ENCODE data around the gene KLF15.

Gene KLF15

GRCh38 chr3:126351086-126351770 is 6.0 kb downstream of the KLF15 start:
- Histone ChIP-seq H3K36me3 (ENCODE audit: control insufficient read depth, insufficient read depth, low read length) (peaks cover 21% of the 10 kb centered on the region), H3K4me1 (ENCODE audit: control insufficient read depth, insufficient read depth, low read length) (peaks cover 8% of the 10 kb centered on the region), H3K27ac (ENCODE audit: low read depth, low read length) (no peak overlapping the region), H3K9me3 (ENCODE audit: control insufficient read depth, insufficient read depth, low read length) (no peaks in the 10 kb centered on the region), H3K4me3 (ENCODE audit: low read depth, low read length) (no peak overlapping the region), H3K9ac (ENCODE audit: low read depth, low read length) (no peak overlapping the region), H3K27me3 (ENCODE audit: control insufficient read depth, insufficient read depth, low read length) (no peaks in the 10 kb centered on the region)

GRCh38 chr3:126350502-126351085 is 6.6 kb downstream of the KLF15 start:
- Histone ChIP-seq H3K4me3 (ENCODE audit: low read depth, low read length) (no peak overlapping the region), H3K27ac (ENCODE audit: low read depth, low read length) (no peak overlapping the region), H3K4me1 (ENCODE audit: control insufficient read depth, insufficient read depth, low read length) (peaks cover 7% of the 10 kb centered on the region), H3K27me3 (ENCODE audit: control insufficient read depth, insufficient read depth, low read length) (no peaks in the 10 kb centered on the region), H3K9me3 (ENCODE audit: control insufficient read depth, insufficient read depth, low read length) (no peaks in the 10 kb centered on the region), H3K9ac (ENCODE audit: low read depth, low read length) (no peak overlapping the region), H3K36me3 (ENCODE audit: control insufficient read depth, insufficient read depth, low read length) (peaks cover 21% of the 10 kb centered on the region)

- Histone ChIP-seq H3K27me3 (ENCODE audit: control insufficient read depth, insufficient read depth, low read length) (no peaks in the 10 kb centered on the region), H3K9ac (ENCODE audit: low read depth, low read length) (no peak overlapping the region), H3K36me3 (ENCODE audit: control insufficient read depth, insufficient read depth, low read length) (peaks cover 21% of the 10 kb centered on the region), H3K9me3 (ENCODE audit: control insufficient read depth, insufficient read depth, low read length) (no peaks in the 10 kb centered on the region), H3K4me1 (ENCODE audit: control insufficient read depth, insufficient read depth, low read length) (no peaks in the 10 kb centered on the region; the same call in 1 of the 2 replicates), H3K4me3 (ENCODE audit: low read depth, low read length) (no peak overlapping the region), H3K27ac (ENCODE audit: low read depth, low read length) (no peak overlapping the region)
Observed at GRCh38 chr3:126349611-126350501, 7.4 kb downstream of the KLF15 start.

DNA sequence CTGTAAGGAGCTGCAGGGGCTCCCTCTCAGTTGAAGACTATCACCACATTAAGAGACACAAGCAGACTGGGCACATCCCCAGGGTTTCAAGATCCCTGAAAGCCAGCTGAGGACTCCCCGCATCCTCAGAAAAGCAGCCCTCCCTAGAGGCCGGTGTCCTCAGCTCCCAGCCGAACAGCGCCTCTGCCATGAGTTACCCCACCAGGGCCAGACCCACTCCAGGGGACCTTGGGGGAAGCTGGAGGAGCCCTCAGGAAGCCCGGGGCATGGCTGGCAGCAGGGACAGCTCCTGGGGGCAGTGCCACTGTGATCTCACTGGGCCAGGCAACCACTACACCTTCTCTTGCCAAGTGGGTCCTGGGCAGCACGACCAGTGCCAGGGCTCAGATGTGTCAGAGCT is 8.1 kb downstream of the KLF15 start:
- Histone ChIP-seq H3K9me3 (ENCODE audit: control insufficient read depth, insufficient read depth, low read length) (no peaks in the 10 kb centered on the region), H3K36me3 (ENCODE audit: control insufficient read depth, insufficient read depth, low read length) (peaks cover 21% of the 10 kb centered on the region), H3K27me3 (ENCODE audit: control insufficient read depth, insufficient read depth, low read length) (no peaks in the 10 kb centered on the region), H3K27ac (ENCODE audit: low read depth, low read length) (no peak overlapping the region), H3K4me1 (ENCODE audit: control insufficient read depth, insufficient read depth, low read length) (no peaks in the 10 kb centered on the region), H3K9ac (ENCODE audit: low read depth, low read length) (no peak overlapping the region), H3K4me3 (ENCODE audit: low read depth, low read length) (no peak overlapping the region)

GRCh38 chr3:126348308-126348920 is 8.8 kb downstream of the KLF15 start:
- Histone ChIP-seq H3K36me3 (ENCODE audit: control insufficient read depth, insufficient read depth, low read length) (peaks cover 21% of the 10 kb centered on the region), H3K27ac (ENCODE audit: low read depth, low read length) (no peak overlapping the region), H3K4me3 (ENCODE audit: low read depth, low read length) (no peak overlapping the region), H3K9ac (ENCODE audit: low read depth, low read length) (no peak overlapping the region), H3K9me3 (ENCODE audit: control insufficient read depth, insufficient read depth, low read length) (no peaks in the 10 kb centered on the region), H3K4me1 (ENCODE audit: control insufficient read depth, insufficient read depth, low read length) (no peaks in the 10 kb centered on the region), H3K27me3 (ENCODE audit: control insufficient read depth, insufficient read depth, low read length) (no peaks in the 10 kb centered on the region)

GRCh38 chr3:126347543-126348161 is 9.6 kb downstream of the KLF15 start:
- H3K27ac ChIP-seq (ENCODE audit: low read depth, low read length) = no peak overlapping the region
- no peak overlapping the region for H3K4me3 ChIP-seq (ENCODE audit: low read depth, low read length)
- no peak overlapping the region for H3K9ac ChIP-seq (ENCODE audit: low read depth, low read length)
- no peaks in the 10 kb centered on the region for H3K27me3 ChIP-seq (ENCODE audit: control insufficient read depth, insufficient read depth, low read length)
- peaks cover 21% of the 10 kb centered on the region for H3K36me3 ChIP-seq (ENCODE audit: control insufficient read depth, insufficient read depth, low read length)
- no peaks in the 10 kb centered on the region for H3K9me3 ChIP-seq (ENCODE audit: control insufficient read depth, insufficient read depth, low read length)
- peaks cover 2% of the 10 kb centered on the region; the same call in 1 of the 2 replicates for H3K4me1 ChIP-seq (ENCODE audit: control insufficient read depth, insufficient read depth, low read length)

DNA sequence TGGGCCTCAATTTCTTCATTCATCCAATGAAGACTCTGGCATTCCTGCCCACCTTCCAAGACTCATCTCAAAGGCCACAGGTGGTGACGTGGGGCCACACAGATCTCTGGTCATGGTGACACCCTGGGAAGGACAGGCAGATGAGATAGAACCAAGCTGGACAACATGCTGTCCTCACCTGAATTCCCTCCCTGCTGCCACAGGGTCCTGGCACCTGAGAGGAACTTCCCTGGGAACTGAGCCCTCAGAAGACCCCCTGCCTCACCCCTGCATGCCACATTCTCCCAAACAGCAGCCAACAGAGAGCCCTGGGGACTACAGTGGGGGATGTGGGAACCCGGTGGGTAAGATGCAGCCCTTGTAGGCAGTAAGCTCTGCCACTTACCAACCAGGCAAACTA is 10.7 kb downstream of the KLF15 start:
- Histone ChIP-seq H3K27ac (ENCODE audit: low read depth, low read length) (no peak overlapping the region), H3K27me3 (ENCODE audit: control insufficient read depth, insufficient read depth, low read length) (no peaks in the 10 kb centered on the region), H3K4me1 (ENCODE audit: control insufficient read depth, insufficient read depth, low read length) (peaks cover 5% of the 10 kb centered on the region; the same call in 1 of the 2 replicates), H3K9ac (ENCODE audit: low read depth, low read length) (no peak overlapping the region), H3K36me3 (ENCODE audit: control insufficient read depth, insufficient read depth, low read length) (peaks cover 10% of the 10 kb centered on the region; the same call in 1 of the 2 replicates), H3K4me3 (ENCODE audit: low read depth, low read length) (no peak overlapping the region), H3K9me3 (ENCODE audit: control insufficient read depth, insufficient read depth, low read length) (no peaks in the 10 kb centered on the region)

- no peak overlapping the region for H3K9ac ChIP-seq (ENCODE audit: low read depth, low read length)
- no peaks in the 10 kb centered on the region for H3K27me3 ChIP-seq (ENCODE audit: control insufficient read depth, insufficient read depth, low read length)
- H3K4me3 ChIP-seq (ENCODE audit: low read depth, low read length) = no peak overlapping the region
- H3K36me3 ChIP-seq (ENCODE audit: control insufficient read depth, insufficient read depth, low read length) = peaks cover 4% of the 10 kb centered on the region; the same call in 1 of the 2 replicates
- peaks cover 5% of the 10 kb centered on the region; the same call in 1 of the 2 replicates for H3K4me1 ChIP-seq (ENCODE audit: control insufficient read depth, insufficient read depth, low read length)
- no peaks in the 10 kb centered on the region for H3K9me3 ChIP-seq (ENCODE audit: control insufficient read depth, insufficient read depth, low read length)
- no peak overlapping the region for H3K27ac ChIP-seq (ENCODE audit: low read depth, low read length)
Observed at GRCh38 chr3:126345641-126346460, 11.4 kb downstream of the KLF15 start.

GRCh38 chr3:126345231-126345630 is 12.0 kb downstream of the KLF15 start:
- no peaks in the 10 kb centered on the region for H3K9me3 ChIP-seq (ENCODE audit: control insufficient read depth, insufficient read depth, low read length)

More at GRCh38 chr3:126345231-126345630, 12.0 kb downstream of the KLF15 start:
- no peak overlapping the region for H3K9ac ChIP-seq (ENCODE audit: low read depth, low read length)
- no peak overlapping the region for H3K4me3 ChIP-seq (ENCODE audit: low read depth, low read length)
- H3K27ac ChIP-seq (ENCODE audit: low read depth, low read length) = no peak overlapping the region
- H3K4me1 ChIP-seq (ENCODE audit: control insufficient read depth, insufficient read depth, low read length) = peaks cover 5% of the 10 kb centered on the region; the same call in 1 of the 2 replicates
- H3K27me3 ChIP-seq (ENCODE audit: control insufficient read depth, insufficient read depth, low read length) = no peaks in the 10 kb centered on the region
- H3K36me3 ChIP-seq (ENCODE audit: control insufficient read depth, insufficient read depth, low read length) = no peaks in the 10 kb centered on the region

Measured in HUES48 (cell line).